Putamen (tissue), 1 donor: ENCODE results near the gene ZBTB43.

Experiments used
- DNase-seq: peaks from one replicate; pipeline ENCODE4 v3.0.0-alpha.2; 2016; ENCODE audit warnings: low spot score

ZBTB43 gene

DNA sequence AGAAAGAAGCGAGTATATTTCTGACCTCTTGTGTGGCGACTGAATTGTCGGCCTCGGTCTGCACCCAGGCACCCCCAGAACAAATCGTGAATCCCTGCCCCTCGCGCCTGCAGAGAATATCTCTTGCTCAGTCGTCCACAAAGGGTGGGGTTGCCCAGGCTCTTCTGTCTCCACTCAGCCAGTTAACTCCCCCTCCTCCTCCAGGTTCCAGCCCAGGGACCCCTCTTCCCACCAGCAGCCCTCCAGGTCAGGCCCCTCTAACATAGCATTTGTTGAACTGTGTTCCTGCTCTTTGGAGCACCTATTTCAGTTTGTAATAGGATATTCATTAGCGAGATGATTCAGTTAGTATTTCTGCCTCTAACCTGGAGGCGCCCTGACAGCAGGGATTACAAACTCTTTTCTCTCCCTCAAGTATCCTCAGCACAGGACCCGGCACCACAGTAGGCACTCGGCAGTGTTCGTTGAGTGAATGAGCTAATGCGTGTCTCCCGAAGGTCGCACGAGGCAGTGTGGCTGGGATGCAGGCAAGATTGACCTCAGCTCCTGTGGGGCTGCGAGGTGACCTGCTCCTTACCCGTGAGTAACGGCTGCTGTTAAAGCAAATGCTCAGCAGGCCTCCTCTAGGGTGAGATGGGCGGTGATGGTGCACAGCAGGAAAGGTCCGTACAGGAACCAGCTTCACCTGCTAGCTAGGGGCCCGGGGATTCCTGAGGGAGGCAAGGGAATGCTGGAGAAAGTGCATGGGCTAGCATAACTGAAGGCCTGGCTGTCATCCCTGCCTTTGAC, 81.4 kb downstream of the ZBTB43 start:
- no peak for DNase-seq

DNA sequence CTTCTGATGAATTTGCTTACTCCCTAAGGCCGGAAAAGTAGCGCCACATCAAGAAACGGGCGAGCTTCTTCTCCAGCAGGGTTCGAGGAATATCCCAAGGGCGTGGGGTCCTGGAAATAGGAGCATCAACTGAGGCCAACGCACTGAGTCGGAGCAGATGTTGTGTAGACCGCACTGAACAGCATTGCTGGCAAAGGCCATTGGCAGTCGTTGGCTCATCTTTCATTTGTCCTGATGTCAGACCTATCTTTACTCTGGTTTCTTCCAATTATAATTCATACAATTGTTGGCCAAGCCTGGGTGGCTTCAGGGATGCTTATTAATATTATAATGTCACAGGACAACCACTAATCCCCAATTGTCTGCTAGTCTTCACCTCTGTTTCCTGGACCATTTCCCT, 82.1 kb downstream of the ZBTB43 start:
- no peak for DNase-seq
